Measurements from ENCODE around the gene ANTXR2. TPM values are rescaled to one million over a fixed set of nuclear protein-coding genes. Genes with fewer than 3 reads are reported as not detected.
A peak's percentile ranks its signal among the peaks of the same experiment; 100 is the strongest.

The ANTXR2 gene
- total and polyA plus RNA-seq, 2 donors (not counting 3 experiments of a cell fraction or from before 2014, with no cell fraction given), result 6.6 to 64.6 TPM

- POLR2A ChIA-PET, result no interaction called here
- Histone ChIP-seq H3K9me1 (replicated peaks; ENCODE audit: control insufficient read depth, extremely low read depth, insufficient read depth, low read length) (no peaks in the 10 kb centered on the region), H3K9ac (replicated peaks; ENCODE audit: extremely low read depth, insufficient read depth, low read length) (no peak overlapping the region), H3K27ac (ENCODE audit: insufficient read depth, low read depth, low read length) (peak overlapping the region; percentile 70), H3K9me3 (replicated peaks; ENCODE audit: control insufficient read depth, insufficient read depth, low read length) (no peaks in the 10 kb centered on the region), H3K4me3 (replicated peaks in 1 of 3; ENCODE audit: insufficient read depth in 1 of 3, low read depth in 1 of 3, low read length in 3 of 3) (no peak overlapping the region), H3K36me3 (ENCODE audit: control insufficient read depth in 2 of 2, extremely low read depth in 1 of 2, insufficient read depth in 2 of 2, low read length in 2 of 2) (peaks cover 0 to 2% of the 10 kb centered on the region in 2 experiments), H4K20me1 (replicated peaks; ENCODE audit: control insufficient read depth, extremely low read depth, insufficient read depth, low read length) (no peaks in the 10 kb centered on the region), H3K27me3 (ENCODE audit: control insufficient read depth in 2 of 2, insufficient read depth in 2 of 2, low read length in 2 of 2) (no peaks in the 10 kb centered on the region), H3K4me1 (ENCODE audit: control insufficient read depth, extremely low read depth, insufficient read depth, low read length) (peaks cover 38% of the 10 kb centered on the region), H3K4me2 (ENCODE audit: insufficient read depth, low read length) (peak overlapping the region; percentile 60), H3K79me2 (ENCODE audit: control insufficient read depth, insufficient read depth, low read length) (peaks cover 4% of the 10 kb centered on the region), H2AFZ (ENCODE audit: low read depth, low read length) (no peak overlapping the region)
- intact Hi-C loops (cut with micrococcal nuclease), result loop anchor here (2.0 to 10.0 kb wide), 2 partner anchors 29 to 1081 kb away; no protein-coding TSS in a partner anchor
- dilution Hi-C loops (cut with MboI; ENCODE audit: extremely low pct_ligation_motif_present, low sequenced_read_pairs), result no loop called here
- no TSS peak for BruUV-seq (replicated peaks)
- DNase-seq (ENCODE audit: low read depth, low spot score) (peak; percentile 55), FAIRE-seq (no peak)
- TF ChIP-seq EZH2 (IDR thresholded peaks at IDR 0.05; ENCODE audit: borderline replicate concordance, low read depth, low read length, severe bottlenecking) (no peak), MAX (IDR thresholded peaks at IDR 0.05; ENCODE audit: insufficient read depth, insufficient read length) (no peak), GATA2 (IDR thresholded peaks at IDR 0.05; ENCODE audit: insufficient read depth, insufficient read length, low read depth, low read length) (peak; percentile 59), FOS (IDR thresholded peaks at IDR 0.05; ENCODE audit: borderline replicate concordance, insufficient read depth, low read length) (peak; percentile 39), CTCF (IDR thresholded peaks at IDR 0.05; ENCODE audit: extremely low read depth in 1 of 2, insufficient read depth in 1 of 2, low read depth in 1 of 2, low read length in 2 of 2) (no peak), POLR2AphosphoS5 (IDR thresholded peaks at IDR 0.05; ENCODE audit: insufficient read depth, low read depth, low read length) (peak; percentile 56), JUN (IDR thresholded peaks at IDR 0.05; ENCODE audit: borderline replicate concordance, insufficient read depth, insufficient read length, low read depth) (peak; percentile 22), MYC (IDR thresholded peaks at IDR 0.05; ENCODE audit: low read depth, low read length) (peak; percentile 19), POLR2A (IDR thresholded peaks at IDR 0.05; ENCODE audit: low read depth, low read length) (no peak)
- CTCF ChIA-PET, result interaction anchor here (1.3 to 2.7 kb wide), 5 partner anchors 10 to 118 kb away, joined by 3 to 15 read pairs (median 7); no protein-coding TSS in a partner anchor
Observed at GRCh38 chr4:80035336-80035735, 37.7 kb downstream of the ANTXR2 start.

Data from endothelial cell of umbilical vein (primary cell).